Measurements from ENCODE around the gene FCN2.

- no peak for TF ChIP-seq POLR2A (IDR thresholded peaks at IDR 0.05)
- no peak for TF ChIP-seq CTCF (IDR thresholded peaks at IDR 0.05)
Observed at GRCh38 chr9:134884492-134884891, 3.9 kb downstream of the FCN2 start.

All from Peyer's patch (tissue), 4 donors.